ENCODE data around the gene MTMR3.
"Not testable (repeated sequence)": the region's sequence is repeated elsewhere in the genome, so short reads cannot be mapped to it uniquely, and the experiment has no call there.

Gene MTMR3

DNA sequence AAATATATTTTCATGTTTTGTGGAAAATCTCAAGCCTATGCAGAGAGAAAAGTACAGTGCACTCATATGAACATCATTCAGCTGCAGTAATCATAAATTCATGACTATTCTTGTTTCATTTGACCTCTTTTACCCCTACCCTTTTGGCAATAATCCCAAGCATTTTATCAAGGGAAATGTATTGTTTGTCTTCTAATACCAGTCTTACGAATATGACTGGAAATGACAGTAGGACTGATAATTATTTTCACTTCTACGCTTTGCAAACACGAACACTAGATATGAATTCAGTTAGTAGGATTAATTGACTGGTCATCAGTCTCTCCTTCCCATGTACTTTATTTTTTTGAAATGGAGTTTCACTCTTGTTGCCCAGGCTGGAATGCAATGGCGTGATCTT, 90.3 kb downstream of the MTMR3 start:
- DNase-seq: no peak
- Histone ChIP-seq H3K27ac (no peak overlapping the region), H3K4me3 (ENCODE audit: low read depth, low read length) (no peak overlapping the region), H3K36me3 (replicated peaks) (no peaks in the 10 kb centered on the region), H3K27me3 (replicated peaks) (no peaks in the 10 kb centered on the region)
- TF ChIP-seq, protein P1, sequence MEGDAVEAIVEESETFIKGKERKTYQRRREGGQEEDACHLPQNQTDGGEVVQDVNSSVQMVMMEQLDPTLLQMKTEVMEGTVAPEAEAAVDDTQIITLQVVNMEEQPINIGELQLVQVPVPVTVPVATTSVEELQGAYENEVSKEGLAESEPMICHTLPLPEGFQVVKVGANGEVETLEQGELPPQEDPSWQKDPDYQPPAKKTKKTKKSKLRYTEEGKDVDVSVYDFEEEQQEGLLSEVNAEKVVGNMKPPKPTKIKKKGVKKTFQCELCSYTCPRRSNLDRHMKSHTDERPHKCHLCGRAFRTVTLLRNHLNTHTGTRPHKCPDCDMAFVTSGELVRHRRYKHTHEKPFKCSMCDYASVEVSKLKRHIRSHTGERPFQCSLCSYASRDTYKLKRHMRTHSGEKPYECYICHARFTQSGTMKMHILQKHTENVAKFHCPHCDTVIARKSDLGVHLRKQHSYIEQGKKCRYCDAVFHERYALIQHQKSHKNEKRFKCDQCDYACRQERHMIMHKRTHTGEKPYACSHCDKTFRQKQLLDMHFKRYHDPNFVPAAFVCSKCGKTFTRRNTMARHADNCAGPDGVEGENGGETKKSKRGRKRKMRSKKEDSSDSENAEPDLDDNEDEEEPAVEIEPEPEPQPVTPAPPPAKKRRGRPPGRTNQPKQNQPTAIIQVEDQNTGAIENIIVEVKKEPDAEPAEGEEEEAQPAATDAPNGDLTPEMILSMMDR (IDR thresholded peaks at IDR 0.05; ENCODE audit: low read depth, low read length, missing control alignments): no peak
- in situ Hi-C loops (cut with HindIII; ENCODE audit: low pct_ligation_motif_present, low sequenced_read_pairs): no loop called here

DNA sequence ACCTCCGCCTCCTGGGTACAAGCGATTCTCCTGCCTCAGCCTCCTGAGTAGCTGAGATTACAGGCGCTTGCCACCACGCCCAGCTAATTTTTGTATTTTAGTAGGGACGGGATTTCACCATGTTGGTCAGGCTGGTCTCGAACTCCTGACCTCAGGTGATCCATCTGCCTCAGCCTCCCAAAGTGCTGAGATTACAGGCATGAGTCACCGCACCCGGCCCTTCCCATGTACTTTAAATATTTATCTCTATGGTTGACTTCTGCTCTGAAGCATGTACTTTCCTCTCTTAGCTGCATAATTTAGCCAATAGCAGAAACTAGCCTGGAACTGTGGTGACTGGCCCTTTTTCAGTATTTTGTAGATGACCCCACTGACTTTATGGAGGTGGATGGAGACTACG, 90.7 kb downstream of the MTMR3 start:
- H3K27ac ChIP-seq; H3K27me3 ChIP-seq (replicated peaks); in situ Hi-C loops (cut with HindIII; ENCODE audit: low pct_ligation_motif_present, low sequenced_read_pairs); H3K36me3 ChIP-seq (replicated peaks); H3K4me3 ChIP-seq (ENCODE audit: low read depth, low read length): not testable (repeated sequence)
- DNase-seq: peak; percentile 37

DNA sequence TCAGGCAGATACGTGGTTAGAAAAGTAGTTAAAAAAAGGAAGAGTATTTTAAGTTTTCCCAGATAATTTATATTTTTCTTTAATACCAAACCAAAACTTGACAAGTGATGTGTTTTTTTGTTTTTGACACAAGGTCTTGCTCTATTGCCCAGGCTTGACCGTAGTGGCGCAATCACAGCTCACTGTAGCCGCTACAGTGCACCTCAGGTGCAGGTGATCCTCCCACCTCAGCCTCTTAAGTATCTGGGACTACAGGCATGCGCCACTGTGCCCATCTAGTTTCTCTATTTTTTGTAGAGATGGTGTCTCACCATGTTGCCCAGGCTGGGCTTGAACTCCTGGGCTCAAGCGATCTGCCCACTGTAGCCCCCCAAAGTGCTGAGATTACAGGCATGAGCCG, 92.5 kb downstream of the MTMR3 start:
- DNase-seq: no peak
- Histone ChIP-seq H3K27ac (no peak overlapping the region), H3K36me3 (replicated peaks) (peaks cover 7% of the 10 kb centered on the region), H3K4me3 (ENCODE audit: low read depth, low read length) (no peak overlapping the region), H3K27me3 (replicated peaks) (no peaks in the 10 kb centered on the region)
- TF ChIP-seq, protein P1 (IDR thresholded peaks at IDR 0.05; ENCODE audit: low read depth, low read length, missing control alignments): no peak
- in situ Hi-C loops (cut with HindIII; ENCODE audit: low pct_ligation_motif_present, low sequenced_read_pairs): no loop called here

DNA sequence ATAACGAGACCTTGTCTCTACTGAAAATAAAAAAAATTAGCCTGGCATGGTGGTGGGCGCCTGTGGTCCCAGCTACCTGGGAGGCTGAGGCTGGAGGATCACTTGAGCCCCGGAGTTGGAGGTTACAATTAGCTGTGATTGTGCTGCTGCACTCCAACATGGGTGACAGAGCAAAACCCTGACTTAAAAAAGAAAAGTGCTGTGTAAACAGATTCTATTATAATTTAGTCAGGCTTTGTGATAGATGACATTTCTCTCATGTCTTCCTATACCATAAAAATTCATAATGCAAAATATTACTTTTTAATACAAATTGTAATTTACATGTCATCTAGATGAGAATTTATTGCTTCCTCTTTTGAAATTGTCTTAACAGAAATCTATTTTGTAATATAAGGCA, 94.1 kb downstream of the MTMR3 start:
- H3K27me3 ChIP-seq (replicated peaks): no peaks in the 10 kb centered on the region
- in situ Hi-C loops (cut with HindIII; ENCODE audit: low pct_ligation_motif_present, low sequenced_read_pairs): no loop called here
- no peak overlapping the region for H3K4me3 ChIP-seq (ENCODE audit: low read depth, low read length)
- peaks cover 11% of the 10 kb centered on the region for H3K36me3 ChIP-seq (replicated peaks)
- no peak for DNase-seq
- TF ChIP-seq, protein P1 (IDR thresholded peaks at IDR 0.05; ENCODE audit: low read depth, low read length, missing control alignments): no peak
- H3K27ac ChIP-seq: no peak overlapping the region

DNA sequence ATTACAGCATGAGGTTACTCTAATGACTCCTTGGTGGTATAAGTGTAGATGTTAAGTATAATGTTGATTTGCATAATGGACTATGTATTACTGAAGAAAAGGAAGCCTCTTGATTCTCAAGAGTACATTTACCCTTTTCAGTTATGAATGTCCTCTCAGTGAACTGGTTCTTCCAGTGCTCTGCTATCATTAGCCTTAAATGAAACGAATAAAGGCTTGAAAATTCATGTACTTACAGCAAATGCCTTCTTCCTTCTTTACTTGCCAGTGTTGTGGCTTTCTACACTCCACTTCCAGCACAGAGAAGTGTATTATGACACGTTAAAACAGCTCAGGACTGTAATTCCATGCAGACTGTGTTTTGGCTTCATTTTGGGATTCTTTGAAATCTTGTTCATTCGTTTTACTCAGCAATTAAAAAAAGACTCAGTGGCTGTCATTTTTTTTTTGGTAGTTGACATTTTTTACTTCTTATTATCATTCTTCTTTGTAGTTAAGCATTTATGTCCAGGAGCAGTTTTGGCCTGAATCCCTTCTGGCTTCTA, 96.9 kb downstream of the MTMR3 start:
- peaks cover 11% of the 10 kb centered on the region for H3K36me3 ChIP-seq (replicated peaks)
- no peak for DNase-seq
- no peaks in the 10 kb centered on the region for H3K27me3 ChIP-seq (replicated peaks)
- in situ Hi-C loops (cut with HindIII; ENCODE audit: low pct_ligation_motif_present, low sequenced_read_pairs): no loop called here
- no peak overlapping the region for H3K27ac ChIP-seq
- TF ChIP-seq, protein P1 (IDR thresholded peaks at IDR 0.05; ENCODE audit: low read depth, low read length, missing control alignments): no peak
- H3K4me3 ChIP-seq (ENCODE audit: low read depth, low read length): no peak overlapping the region

DNA sequence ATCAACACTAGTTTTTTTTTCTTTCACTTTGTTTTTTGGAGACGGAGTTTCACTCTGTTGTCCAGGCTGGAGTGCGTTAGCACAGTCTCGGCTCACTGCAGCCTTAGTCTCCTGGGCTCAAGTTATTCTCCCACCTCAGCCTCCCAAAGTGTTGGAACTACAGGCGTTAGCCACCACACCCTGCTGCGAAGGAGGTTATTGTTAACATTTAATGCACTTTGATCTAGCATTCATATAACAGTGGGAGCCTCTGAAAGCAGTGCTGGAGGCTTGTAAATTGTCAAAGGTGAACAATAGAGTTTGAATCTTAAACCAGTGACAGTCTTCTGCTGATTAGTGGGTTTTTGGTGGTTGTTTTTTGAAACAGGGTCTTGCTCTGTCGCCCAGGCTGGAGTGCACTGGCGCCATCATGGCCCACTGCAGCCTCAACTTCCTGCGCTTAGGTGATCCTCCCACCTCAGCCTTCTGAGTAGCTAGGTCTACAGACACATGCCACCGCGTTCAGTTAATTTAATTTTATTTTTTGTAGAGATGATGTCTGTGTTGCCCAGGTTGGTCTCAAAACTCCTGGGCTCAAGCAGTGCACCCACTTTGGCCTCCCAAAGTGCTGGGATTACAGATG, 100.4 kb downstream of the MTMR3 start:
- Histone ChIP-seq H3K4me3 (ENCODE audit: low read depth, low read length) (no peak overlapping the region), H3K27ac (no peak overlapping the region), H3K36me3 (replicated peaks) (peaks cover 11% of the 10 kb centered on the region), H3K27me3 (replicated peaks) (no peaks in the 10 kb centered on the region)
- in situ Hi-C loops (cut with HindIII; ENCODE audit: low pct_ligation_motif_present, low sequenced_read_pairs): no loop called here
- TF ChIP-seq, protein P1 (IDR thresholded peaks at IDR 0.05; ENCODE audit: low read depth, low read length, missing control alignments): no peak
- no peak for DNase-seq
